Mammary epithelial cell (primary cell): ENCODE data around the gene TUBA3D.

Experiments
- EZH2 ChIP-seq: IDR thresholded peaks from 2 replicates; pipeline ENCODE4 v1.6.1; 2012; ENCODE audit warnings: low read length, inconsistent platforms, borderline replicate concordance
- TF ChIP-seq, protein P1 (sequence below), 2 donors: IDR thresholded peaks in 1 of 2; conservative IDR thresholded peaks in 1 of 2; 2 replicates each; pipeline ENCODE4 v1.5.1; 2011 to 2012; ENCODE audit warnings: inconsistent platforms in 2 of 2, low read length in 2 of 2, mild to moderate bottlenecking in 2 of 2, control low read depth in 1 of 2, low read depth in 1 of 2; ENCODE audit not compliant: insufficient read depth in 1 of 2; ENCODE audit errors: extremely low read depth in 1 of 2

DNA sequence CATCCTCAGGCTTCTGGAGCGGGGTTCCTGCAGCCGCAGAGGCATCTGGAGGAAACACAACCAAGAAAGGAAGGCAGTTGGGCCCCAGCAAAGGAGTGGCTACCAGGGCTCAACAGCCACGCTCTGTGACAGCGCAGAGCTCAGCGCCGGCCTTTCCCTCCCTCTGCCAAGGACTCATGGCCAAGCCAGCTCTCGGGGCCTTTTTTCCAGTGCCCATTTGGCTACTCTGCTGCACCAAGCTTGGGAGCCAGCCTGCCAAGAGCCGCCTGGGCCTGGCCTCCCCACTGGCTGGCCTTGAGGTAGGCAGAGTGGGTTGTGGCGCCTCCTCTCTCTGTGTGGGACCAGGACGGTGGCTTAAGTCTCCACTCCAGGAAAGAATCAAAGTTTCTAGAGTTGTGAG lies 44.6 kb downstream of the TUBA3D start:
- TF ChIP-seq EZH2: no peak
- TF ChIP-seq, protein P1, sequence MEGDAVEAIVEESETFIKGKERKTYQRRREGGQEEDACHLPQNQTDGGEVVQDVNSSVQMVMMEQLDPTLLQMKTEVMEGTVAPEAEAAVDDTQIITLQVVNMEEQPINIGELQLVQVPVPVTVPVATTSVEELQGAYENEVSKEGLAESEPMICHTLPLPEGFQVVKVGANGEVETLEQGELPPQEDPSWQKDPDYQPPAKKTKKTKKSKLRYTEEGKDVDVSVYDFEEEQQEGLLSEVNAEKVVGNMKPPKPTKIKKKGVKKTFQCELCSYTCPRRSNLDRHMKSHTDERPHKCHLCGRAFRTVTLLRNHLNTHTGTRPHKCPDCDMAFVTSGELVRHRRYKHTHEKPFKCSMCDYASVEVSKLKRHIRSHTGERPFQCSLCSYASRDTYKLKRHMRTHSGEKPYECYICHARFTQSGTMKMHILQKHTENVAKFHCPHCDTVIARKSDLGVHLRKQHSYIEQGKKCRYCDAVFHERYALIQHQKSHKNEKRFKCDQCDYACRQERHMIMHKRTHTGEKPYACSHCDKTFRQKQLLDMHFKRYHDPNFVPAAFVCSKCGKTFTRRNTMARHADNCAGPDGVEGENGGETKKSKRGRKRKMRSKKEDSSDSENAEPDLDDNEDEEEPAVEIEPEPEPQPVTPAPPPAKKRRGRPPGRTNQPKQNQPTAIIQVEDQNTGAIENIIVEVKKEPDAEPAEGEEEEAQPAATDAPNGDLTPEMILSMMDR (conservative IDR thresholded peaks at IDR 0.05 in 1 of 2, IDR thresholded peaks at IDR 0.05 in 1 of 2; ENCODE audit: extremely low read depth in 1 of 2, insufficient read depth in 1 of 2, low read depth in 1 of 2, low read length in 2 of 2): no peak
